Measurements from ENCODE around the gene SDCCAG8.

GRCh38 chr1:243477731-243478290 lies 222.0 kb downstream of the SDCCAG8 start:
- TF ChIP-seq CTCF (IDR thresholded peaks at IDR 0.05) (no peak), E2F6 (IDR thresholded peaks at IDR 0.05; ENCODE audit: borderline replicate concordance, low read depth) (no peak), BHLHE40 (IDR thresholded peaks at IDR 0.05; ENCODE audit: low read depth, low read length) (no peak), ZFP36 (IDR thresholded peaks at IDR 0.05; ENCODE audit: borderline replicate concordance, partially characterized antibody) (no peak), HOXB5 (CRISPR knock-in tag; IDR thresholded peaks at IDR 0.05) (no peak), EHF (CRISPR knock-in tag; IDR thresholded peaks at IDR 0.05) (no peak), EP300 (IDR thresholded peaks at IDR 0.05) (no peak), POLR2A (IDR thresholded peaks at IDR 0.05; ENCODE audit: low read length) (no peak), SREBF2 (IDR thresholded peaks at IDR 0.05) (no peak), FOSL2 (IDR thresholded peaks at IDR 0.05) (no peak), FOSL2 (CRISPR knock-in tag; IDR thresholded peaks at IDR 0.05) (no peak)

Data from A549 (cell line).